ENCODE measurements around the gene MXD4. TPM values are rescaled to one million over a fixed set of nuclear protein-coding genes. Genes with fewer than 3 reads are reported as not detected.

The MXD4 gene
- total RNA-seq, 1 experiment from 2014 or later, result 22.3 TPM

- POLR2A ChIA-PET, result no interaction called here
- no TSS peak for BruUV-seq (replicated peaks)
- intact Hi-C loops (cut with micrococcal nuclease; ENCODE audit: unreplicated experiment), result no loop called here
- CTCF ChIA-PET, result no interaction called here
- H3K27me3 Mint-ChIP-seq (ENCODE audit: insufficient read depth, unreplicated experiment), result no peaks in the 10 kb centered on the region
- no peak overlapping the region for H3K27ac Mint-ChIP-seq (ENCODE audit: unreplicated experiment)
- H3K4me3 ChIP-seq (ENCODE audit: low read depth, low read length), result no peak overlapping the region
- no peak for DNase-seq
- no peaks in the 10 kb centered on the region for H3K36me3 ChIP-seq (ENCODE audit: control insufficient read depth, insufficient read depth, low read length)
- H3K36me3 Mint-ChIP-seq (ENCODE audit: insufficient read depth, unreplicated experiment), result peaks cover 5% of the 10 kb centered on the region
- TF ChIP-seq CTCF (IDR thresholded peaks at IDR 0.05; ENCODE audit: insufficient read depth in 1 of 2, low read depth in 1 of 2, low read length in 1 of 2, severe bottlenecking in 1 of 2, unreplicated experiment in 1 of 2), result no peak
- H3K4me1 ChIP-seq, result no peaks in the 10 kb centered on the region
- no peaks in the 10 kb centered on the region for H3K27me3 ChIP-seq (replicated peaks; ENCODE audit: control insufficient read depth, insufficient read depth, low read length)
- no peak overlapping the region for H3K4me3 Mint-ChIP-seq (ENCODE audit: unreplicated experiment)
- peaks cover 4% of the 10 kb centered on the region; the same call in 1 of the 2 replicates for H3K9me3 ChIP-seq
- H3K9me3 Mint-ChIP-seq (ENCODE audit: unreplicated experiment), result peaks cover 8% of the 10 kb centered on the region
- no peaks in the 10 kb centered on the region for H3K4me1 Mint-ChIP-seq (ENCODE audit: low read depth, unreplicated experiment)
These were observed 43.1 kb upstream of the MXD4 start for GRCh38 chr4:2304877-2305561.

GRCh38 chr4:2304321-2304876 is 42.5 kb upstream of the MXD4 start:
- no TSS peak for BruUV-seq (replicated peaks)
- DNase-seq, result no peak
- H3K4me1 Mint-ChIP-seq (ENCODE audit: low read depth, unreplicated experiment), result no peaks in the 10 kb centered on the region

GRCh38 chr4:2303686-2304320 is 41.9 kb upstream of the MXD4 start:
- CTCF ChIA-PET, result no interaction called here
- intact Hi-C loops (cut with micrococcal nuclease; ENCODE audit: unreplicated experiment), result no loop called here
- TF ChIP-seq CTCF (IDR thresholded peaks at IDR 0.05; ENCODE audit: insufficient read depth in 1 of 2, low read depth in 1 of 2, low read length in 1 of 2, severe bottlenecking in 1 of 2, unreplicated experiment in 1 of 2), result no peak

More at GRCh38 chr4:2304321-2304876, 42.5 kb upstream of the MXD4 start:
- peaks cover 5% of the 10 kb centered on the region for H3K36me3 Mint-ChIP-seq (ENCODE audit: insufficient read depth, unreplicated experiment)
- POLR2A ChIA-PET, result no interaction called here
- no peak overlapping the region for H3K4me3 Mint-ChIP-seq (ENCODE audit: unreplicated experiment)
- H3K27me3 Mint-ChIP-seq (ENCODE audit: insufficient read depth, unreplicated experiment), result no peaks in the 10 kb centered on the region
- Histone ChIP-seq H3K36me3 (ENCODE audit: control insufficient read depth, insufficient read depth, low read length) (no peaks in the 10 kb centered on the region), H3K4me1 (no peaks in the 10 kb centered on the region), H3K27me3 (replicated peaks; ENCODE audit: control insufficient read depth, insufficient read depth, low read length) (no peaks in the 10 kb centered on the region), H3K9me3 (peaks cover 4% of the 10 kb centered on the region; the same call in 1 of the 2 replicates), H3K4me3 (ENCODE audit: low read depth, low read length) (no peak overlapping the region)
- H3K27ac Mint-ChIP-seq (ENCODE audit: unreplicated experiment), result no peak overlapping the region
- H3K9me3 Mint-ChIP-seq (ENCODE audit: unreplicated experiment), result peaks cover 8% of the 10 kb centered on the region
- TF ChIP-seq CTCF (IDR thresholded peaks at IDR 0.05; ENCODE audit: insufficient read depth in 1 of 2, low read depth in 1 of 2, low read length in 1 of 2, severe bottlenecking in 1 of 2, unreplicated experiment in 1 of 2), result no peak
- intact Hi-C loops (cut with micrococcal nuclease; ENCODE audit: unreplicated experiment), result no loop called here
- CTCF ChIA-PET, result no interaction called here

More at GRCh38 chr4:2303686-2304320, 41.9 kb upstream of the MXD4 start:
- Histone ChIP-seq H3K27me3 (replicated peaks; ENCODE audit: control insufficient read depth, insufficient read depth, low read length) (no peaks in the 10 kb centered on the region), H3K4me1 (no peaks in the 10 kb centered on the region), H3K4me3 (ENCODE audit: low read depth, low read length) (no peak overlapping the region), H3K9me3 (peaks cover 4% of the 10 kb centered on the region; the same call in 1 of the 2 replicates), H3K36me3 (ENCODE audit: control insufficient read depth, insufficient read depth, low read length) (no peaks in the 10 kb centered on the region)
- no peaks in the 10 kb centered on the region for H3K4me1 Mint-ChIP-seq (ENCODE audit: low read depth, unreplicated experiment)
- DNase-seq, result no peak
- BruUV-seq (replicated peaks), result no TSS peak
- POLR2A ChIA-PET, result no interaction called here
- H3K27me3 Mint-ChIP-seq (ENCODE audit: insufficient read depth, unreplicated experiment), result peaks cover 2% of the 10 kb centered on the region
- peaks cover 5% of the 10 kb centered on the region for H3K36me3 Mint-ChIP-seq (ENCODE audit: insufficient read depth, unreplicated experiment)
- peaks cover 8% of the 10 kb centered on the region for H3K9me3 Mint-ChIP-seq (ENCODE audit: unreplicated experiment)
- H3K27ac Mint-ChIP-seq (ENCODE audit: unreplicated experiment), result no peak overlapping the region
- no peak overlapping the region for H3K4me3 Mint-ChIP-seq (ENCODE audit: unreplicated experiment)

Data from Caco-2 (cell line).